ENCODE measurements around the gene CTNNA2.

DNA sequence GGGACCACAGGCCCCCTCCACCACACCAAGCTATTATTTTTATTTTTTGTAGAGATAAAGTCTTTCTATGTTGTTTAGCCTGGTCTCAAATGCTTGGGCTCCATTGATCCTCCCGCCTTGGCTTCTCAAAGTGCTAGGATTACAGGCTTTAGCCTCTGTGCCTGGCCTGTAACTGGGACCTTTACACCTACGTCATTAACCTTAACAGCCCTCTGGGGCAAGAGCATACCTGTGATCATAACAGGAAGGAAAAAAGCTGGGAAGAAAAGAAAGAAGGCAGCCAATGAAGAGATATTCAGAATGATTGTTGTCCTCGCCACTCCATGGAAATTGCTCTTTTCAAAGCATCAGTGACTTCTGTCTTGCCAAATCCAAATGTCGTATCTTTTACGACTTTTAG, 453.5 kb downstream of the CTNNA2 start:
- no peak for TF ChIP-seq TEAD4 (IDR thresholded peaks at IDR 0.05)
- no peak for TF ChIP-seq YY1 (IDR thresholded peaks at IDR 0.05; ENCODE audit: low read depth)
- no peak for TF ChIP-seq RAD21 (IDR thresholded peaks at IDR 0.05; ENCODE audit: low read depth)
- no peak for TF ChIP-seq TAF1 (IDR thresholded peaks at IDR 0.05; ENCODE audit: low read depth)
- no peak for TF ChIP-seq TCF12 (IDR thresholded peaks at IDR 0.05; ENCODE audit: low read depth)
- no peak for TF ChIP-seq NFIC (IDR thresholded peaks at IDR 0.05)
